ENCODE data around the gene PRR16.

Gene PRR16

DNA sequence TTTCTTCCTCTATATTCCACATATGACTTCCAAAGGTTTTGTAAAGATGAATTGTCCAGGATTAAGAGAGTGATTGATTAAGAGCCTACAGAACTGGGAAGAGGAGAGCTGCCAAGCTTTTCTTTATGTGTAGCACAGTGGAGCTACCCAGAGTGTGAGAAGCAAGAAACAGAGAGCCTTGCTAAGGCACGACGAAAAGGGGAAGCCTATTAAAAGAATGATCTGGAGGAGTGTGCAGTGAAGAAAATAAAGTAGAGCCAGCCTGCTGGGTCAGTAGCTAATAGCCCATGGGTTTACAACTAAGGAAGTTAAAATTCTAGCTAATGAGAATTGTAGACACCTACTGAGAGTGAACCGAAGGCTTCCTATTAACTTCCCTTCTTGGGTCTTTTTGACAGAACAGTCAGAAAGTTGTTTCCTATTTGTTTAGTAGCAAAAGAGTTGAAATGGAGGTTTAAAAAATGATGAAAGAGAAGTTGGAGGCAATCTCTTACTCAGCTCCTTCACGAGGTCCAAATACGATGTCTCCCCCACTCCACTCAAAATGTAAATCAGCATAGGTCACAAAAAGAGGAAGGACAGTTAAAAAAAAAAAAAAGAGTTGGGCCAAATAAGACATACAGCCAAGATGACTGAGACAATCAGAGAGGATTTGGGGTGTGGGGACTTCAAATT, 957 bp upstream of the PRR16 start:
- DNase-seq (ENCODE audit: low read depth): no peak

DNA sequence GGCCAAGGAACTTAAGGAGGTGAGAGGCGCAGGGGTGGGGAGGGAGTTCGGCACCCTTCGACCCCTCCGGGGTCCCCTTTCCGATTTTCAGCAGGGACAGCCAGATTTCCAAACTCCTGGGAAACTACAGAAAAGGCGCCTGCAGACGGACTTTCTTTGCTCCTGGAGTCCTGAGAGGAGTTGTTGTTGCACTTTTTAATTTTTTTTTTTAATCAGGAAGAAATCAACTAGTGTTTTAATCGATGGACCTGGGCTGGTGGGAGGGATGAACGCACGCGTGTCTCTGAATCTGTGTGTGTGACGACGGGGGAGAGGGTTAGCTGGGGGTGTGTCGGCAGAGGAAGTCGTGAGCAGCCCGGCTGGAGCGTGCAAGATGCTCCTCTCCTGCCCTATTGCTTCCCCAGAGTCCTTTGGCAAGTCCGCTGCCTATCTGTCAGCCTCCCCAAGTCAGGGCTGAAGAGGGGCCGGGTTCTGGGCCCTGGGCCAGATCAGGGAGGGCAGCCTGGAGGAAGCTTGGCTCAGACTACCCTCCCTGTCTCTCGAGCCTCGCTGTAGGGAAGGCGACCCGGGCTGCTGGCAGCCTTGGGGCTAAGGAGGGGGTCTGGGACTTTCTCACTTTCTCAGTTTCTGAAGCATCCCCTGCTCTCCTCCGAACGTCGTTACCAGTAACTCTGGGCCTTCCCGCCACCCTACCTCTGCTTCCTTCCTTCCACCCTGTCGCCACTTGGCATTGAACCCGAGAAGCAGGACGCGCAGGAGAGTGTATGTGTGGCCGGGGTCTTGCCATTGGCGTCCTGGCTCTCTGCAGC, 731 bp downstream of the PRR16 start:
- DNase-seq (ENCODE audit: low read depth): no peak

DNA sequence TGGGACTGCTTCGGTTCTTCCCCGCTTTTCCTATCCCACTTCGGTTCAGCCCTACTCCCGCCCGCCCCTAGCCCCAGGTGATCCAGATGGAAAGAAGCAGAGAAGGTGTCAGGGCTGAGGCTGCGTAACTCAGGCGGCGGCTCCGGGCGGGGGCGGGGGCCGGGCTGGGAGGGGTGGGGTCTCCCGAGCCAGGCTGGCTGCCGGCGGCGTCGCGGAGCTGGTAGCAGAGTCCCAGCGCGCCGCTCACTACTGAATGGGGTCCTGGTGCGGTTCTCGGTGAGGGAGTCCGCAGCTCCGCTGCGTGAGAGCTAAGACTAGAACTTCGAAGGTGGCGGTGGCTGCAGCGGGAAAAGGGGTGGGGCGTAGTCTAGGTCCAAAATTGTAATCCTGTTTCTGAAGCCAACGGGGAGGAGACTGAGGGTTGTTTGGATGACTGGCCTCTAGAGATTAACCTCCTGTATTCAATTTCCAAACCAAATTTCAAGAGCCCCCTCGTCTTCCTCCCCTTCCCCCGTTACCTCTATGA, 1.4 kb downstream of the PRR16 start:
- no peak for DNase-seq (ENCODE audit: low read depth)

DNA sequence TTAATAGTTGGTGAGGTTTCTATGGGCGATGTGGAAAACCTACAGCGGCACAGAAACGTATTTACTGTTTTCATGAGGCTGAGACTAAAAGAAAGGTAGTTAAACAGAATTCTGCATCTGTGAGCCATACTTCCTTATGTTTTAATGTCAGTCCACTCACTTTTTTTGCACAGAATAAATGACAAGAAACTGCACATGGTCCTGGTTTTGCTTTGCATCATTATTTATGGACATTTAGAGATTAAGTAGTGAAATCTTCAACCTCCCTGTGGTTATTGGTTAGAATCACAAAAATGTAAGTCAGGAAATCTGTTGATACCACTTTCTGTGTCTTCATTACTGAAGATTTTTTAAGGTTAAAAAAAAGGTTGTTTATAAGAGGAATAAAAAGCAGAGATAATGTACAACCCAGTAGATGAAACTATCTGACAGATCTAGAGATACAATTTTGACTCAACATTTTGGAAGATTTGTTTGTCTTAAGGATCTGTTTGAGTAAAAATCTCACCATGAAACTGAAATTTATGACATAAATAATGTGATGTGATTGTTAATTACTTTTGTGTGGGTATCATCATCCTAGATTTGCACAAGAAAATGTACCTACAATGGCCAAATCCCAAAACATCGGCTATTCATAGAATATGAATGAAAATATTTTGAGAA, 2.4 kb downstream of the PRR16 start:
- DNase-seq (ENCODE audit: low read depth): no peak

DNA sequence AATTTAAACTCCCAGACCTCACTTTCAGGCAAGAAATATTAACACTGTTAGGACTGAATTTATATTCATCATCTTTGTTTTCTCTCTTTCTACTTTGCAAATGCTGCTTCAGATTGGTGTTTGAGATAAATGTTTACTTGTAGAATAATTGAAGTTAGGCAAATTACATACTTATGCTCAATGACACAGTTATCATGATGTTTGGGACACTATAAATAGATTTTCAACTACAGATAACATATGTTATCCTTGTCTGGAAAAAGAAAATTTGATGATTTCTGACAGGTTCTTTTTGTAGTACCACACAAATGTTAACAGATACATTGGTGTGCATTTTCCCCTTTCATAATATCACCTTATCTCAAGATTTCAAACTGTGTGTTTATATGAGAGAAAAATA, 7.9 kb downstream of the PRR16 start:
- DNase-seq (ENCODE audit: low read depth): no peak

DNA sequence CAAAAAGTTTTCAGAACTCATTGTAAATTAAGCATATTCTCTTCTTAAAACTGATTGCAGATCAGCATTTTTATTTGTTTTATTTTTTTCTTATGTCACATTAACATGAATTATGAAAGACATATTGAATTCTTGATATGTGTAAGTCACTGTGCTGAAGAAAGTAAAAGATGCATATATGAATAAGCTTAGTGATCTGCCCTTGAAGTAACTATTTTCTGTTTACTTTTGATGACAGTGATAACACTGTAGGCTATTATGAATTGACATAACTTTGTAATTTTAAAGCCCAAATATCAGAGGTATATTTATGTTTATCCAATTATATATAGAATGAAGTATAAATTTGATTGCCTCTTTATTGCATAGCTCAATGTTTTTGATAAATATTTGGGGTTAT, 8.8 kb downstream of the PRR16 start:
- DNase-seq (ENCODE audit: low read depth): no peak

DNA sequence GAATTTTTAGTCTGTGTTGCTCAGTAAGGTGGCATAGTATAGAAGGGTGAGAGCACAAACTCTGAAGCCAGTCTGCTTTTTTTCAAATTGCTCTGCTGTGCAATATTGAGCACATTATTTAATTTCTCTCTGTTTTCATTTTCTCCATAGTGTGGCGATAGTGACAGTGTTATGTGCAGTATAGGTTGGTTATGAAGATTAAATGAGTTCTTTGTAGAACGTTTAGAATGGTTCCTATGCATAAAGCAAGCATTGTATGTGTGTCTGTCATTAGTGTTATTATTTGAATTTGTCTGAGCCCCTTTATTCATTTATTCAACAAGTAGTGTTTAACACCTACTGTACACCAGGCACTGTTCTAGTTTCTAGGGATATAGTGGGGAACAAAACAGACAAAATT, 9.2 kb downstream of the PRR16 start:
- DNase-seq (ENCODE audit: low read depth): no peak

DNA sequence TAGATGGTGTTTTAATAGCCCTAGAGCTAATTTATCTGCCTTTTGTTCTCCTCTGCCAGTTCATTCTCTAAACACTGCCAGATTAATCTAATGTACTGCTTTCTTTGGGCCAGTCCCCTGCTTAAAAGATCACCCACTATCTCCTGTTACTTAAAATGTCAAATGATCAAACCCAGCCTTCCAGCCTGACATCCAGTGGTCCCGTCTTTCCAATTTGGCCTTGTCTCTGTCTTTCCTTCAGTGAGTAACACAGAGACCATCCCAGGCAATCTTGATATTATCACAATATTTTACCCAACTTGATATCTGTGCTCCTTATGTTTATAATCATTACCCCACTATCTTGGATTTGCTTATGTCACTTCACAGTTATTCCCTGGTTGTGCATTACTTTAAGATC, 12.0 kb downstream of the PRR16 start:
- DNase-seq (ENCODE audit: low read depth): no peak

DNA sequence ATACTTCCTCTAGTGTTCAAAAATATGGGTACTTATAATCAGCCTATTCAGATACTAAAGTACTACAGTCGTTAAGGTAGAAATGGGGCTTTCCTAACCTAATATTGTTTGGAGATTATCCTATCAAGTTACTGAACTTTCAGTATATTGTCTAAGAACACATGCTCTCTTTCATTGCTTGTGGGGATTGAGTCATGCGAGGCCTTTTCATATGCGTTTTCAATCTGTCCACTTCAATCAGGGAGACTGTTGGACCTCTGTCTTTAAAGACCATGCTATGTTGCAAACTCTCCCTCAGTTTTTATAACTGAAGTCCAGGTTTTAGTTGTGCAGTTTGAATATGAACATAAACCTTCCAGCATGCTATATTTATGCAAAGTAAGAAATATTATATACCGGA, 15.0 kb downstream of the PRR16 start:
- DNase-seq (ENCODE audit: low read depth): no peak

DNA sequence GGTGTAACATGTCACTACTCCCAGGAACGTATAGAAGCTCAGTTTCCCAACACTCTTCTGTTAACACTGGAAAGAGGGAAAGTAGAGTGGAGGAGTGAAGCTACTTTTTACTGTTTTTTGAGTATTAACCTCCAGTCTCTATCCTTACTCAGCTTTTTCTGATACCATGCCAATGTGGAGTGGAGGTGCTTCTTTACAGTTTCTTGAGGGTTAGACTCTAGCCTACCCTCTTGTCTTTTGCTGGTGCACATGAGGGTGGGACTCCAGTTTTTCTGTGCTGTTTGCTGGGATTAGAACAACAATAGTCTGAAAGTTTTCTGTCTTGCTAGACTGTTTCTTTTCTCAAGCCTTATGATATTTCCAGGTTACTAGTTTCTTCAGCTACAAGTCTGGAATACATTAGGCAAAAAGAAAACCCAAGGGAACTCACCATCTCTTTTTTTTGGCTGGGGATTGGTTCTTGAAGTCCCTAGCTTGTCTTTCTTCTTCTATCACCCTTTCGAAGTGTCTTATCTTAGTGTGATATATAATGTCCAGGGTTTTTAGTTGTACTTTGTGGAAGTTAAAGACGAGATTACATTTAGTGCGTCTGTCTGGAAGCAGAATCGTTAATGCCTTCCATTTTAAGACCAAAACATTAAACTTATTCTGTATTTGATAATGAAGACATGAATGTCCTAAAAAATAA, 35.9 kb downstream of the PRR16 start:
- DNase-seq (ENCODE audit: low read depth): no peak

DNA sequence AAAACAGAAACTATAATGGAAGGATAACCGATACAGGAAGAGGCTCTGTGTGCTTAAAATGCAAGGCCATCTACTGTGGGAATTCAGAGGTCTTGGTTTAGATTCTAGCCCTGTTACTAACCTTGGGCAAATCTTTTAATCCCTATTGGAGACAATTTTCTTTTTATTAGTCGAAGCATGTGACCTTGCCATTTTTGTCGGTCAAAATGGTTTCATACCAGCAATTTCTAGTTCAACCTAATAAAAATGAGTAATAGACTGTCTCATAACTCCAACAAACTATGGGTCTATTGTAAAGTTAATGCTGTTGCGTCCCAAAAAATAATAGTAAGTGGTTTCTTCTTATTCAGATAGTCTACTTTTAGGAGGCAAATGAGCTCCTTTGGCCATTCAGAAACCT, 38.4 kb downstream of the PRR16 start:
- DNase-seq (ENCODE audit: low read depth): no peak

DNA sequence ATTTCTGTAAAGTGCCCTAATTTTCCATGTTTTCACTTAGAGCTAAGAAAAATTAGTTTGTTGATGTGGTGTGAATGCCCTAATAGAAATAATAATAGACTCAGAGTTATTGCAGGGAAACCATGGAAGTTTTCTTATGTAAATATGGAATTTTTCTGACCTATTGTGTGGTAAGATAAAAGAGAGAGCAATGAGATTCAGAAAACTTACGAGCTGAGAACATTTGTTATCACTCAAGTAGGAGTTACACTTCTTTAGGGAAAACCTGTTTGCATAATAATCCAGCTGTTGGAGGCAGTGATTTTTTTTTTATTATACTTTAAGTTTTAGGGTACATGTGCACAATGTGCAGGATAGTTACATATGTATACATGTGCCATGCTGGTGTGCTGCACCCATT, 39.2 kb downstream of the PRR16 start:
- DNase-seq (ENCODE audit: low read depth): no peak

DNA sequence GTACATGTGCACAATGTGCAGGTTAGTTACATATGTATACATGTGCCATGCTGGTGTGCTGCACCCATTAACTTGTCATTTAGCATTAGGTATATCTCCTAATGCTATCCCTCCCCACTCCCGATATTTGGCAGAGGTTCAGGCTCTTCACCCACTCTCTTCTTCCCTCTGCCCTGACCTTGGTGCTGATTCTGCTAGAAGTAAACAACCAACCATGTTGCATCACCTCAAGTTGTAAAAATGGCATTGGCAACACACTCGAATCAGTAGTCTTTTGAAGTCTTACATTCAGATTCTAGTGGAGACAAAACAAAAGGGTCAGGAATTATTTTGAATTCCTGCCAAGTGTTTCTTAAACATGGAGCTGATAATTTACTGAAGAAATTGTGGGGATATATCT, 40.0 kb downstream of the PRR16 start:
- DNase-seq (ENCODE audit: low read depth): no peak

DNA sequence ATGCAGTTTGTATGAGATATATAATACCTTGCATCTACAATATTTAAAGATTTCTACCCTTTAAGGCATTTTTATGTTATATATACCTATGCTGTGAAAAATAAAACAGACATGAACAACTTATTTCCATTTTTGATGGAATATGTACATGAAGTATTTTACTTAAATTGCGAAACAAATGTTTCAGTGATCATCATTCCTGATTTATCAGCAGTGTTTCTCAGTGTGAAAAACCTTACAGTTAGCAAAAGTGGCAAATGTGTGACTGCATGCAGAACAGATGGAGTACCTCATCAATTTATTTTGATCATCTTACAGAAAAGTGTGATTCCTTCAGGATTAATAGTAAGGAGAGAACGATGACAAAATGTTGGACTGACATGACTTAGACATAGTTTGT, 43.1 kb downstream of the PRR16 start:
- no peak for DNase-seq (ENCODE audit: low read depth)

DNA sequence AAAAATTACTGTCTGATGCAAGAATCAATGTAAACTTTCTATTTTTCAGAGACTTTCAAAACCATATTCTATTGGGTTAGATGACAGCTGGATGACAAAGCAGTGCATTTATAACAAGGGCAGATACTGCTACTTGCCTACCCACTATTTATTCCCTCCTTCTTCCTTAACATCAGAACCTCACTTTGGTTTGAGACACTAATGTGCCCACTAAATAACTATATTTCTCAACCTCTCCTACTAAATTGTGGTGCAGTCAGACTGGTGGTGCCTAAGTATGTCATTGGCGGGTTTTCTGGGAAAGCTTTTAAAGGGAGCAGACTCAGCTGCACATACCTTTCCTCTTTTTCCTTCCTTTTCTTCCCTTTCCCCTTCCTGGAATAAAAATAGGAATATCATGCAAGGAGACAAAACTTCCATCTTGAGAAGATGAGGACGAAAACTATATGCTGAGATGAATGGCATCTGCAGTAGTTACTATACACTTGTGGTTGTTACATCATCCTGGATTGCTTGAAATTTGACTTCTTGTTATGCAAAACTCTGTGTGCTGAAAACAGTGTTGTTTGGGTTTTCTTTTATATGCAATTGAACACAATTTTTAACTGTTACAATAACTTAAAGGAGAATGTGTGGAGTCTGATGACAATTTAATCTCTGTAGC, 43.8 kb downstream of the PRR16 start:
- peak; percentile 8 for DNase-seq (ENCODE audit: low read depth)

DNA sequence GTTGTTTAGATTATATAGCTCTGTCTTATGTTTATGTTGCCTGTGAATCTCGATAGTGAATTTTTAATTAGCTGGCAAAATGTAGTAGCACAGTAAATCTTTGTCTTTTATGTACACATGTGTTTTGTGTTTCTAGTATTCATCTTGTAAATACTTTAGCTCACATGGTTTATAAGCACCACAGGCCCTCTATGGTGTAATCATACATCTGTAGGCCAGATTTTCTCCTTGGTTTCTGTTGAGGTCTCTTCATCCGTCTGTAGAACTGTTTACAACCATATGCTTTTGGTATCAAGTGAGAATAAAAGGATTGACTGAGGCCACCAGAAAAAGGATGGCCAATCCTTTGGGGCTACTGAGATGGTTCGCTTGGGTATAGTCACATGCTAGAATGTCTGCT, 45.0 kb downstream of the PRR16 start:
- DNase-seq (ENCODE audit: low read depth): no peak

DNA sequence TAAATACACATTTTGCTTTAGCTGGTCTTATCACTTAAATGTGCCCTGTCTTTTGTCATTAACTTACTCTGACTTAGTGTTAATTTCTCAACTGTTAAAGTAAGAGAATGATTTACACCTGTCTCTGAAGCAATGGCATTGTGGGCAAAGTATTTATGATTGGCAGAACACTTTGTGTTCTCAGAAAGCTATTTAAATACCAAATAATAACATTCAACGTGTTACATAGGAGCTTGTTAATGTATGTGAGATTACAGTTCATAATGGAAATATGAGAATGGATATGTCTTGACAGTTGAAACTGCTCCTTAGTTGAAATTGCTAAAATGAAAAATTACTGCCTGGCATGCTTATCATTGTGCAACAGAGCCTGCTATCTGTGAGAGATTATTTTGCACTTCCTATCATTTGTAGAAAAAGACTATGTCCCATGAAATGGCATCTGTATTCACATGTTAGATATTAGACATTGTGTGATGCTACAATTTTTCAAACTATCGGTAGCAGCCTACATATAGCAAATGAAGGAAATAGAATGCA, 46.1 kb downstream of the PRR16 start:
- DNase-seq (ENCODE audit: low read depth): no peak

DNA sequence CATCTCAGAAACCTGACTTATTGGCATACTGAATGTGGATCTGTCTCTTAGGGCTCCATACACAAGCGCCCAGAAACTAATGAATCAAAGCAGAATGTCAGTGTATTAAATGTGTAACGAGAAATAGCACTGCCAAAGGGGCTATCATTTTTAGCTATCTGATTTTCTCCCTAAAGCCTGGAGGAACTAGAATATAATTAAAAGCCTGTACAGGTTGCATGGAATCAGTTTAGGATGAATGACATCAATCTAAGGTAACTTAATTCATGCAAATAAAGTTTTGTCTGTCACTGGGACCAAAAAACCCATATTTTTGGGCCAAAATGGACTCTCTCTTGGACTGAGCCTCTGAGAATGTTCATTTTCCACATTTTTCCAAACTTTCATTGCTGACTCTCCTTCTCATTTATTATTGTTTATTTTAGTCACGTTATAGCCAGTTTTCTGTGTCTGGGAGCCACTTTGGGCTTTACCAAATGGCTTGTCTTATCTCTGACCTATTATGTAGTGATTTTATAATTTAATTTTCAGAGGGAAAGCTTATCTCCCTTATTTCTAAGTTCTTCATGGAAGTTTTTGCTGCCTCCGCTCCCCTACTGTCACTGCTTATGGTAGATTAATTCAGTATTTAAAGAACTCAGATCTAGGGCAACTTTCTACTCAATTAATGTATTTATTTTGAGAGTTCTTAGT, 47.0 kb downstream of the PRR16 start:
- no peak for DNase-seq (ENCODE audit: low read depth)

DNA sequence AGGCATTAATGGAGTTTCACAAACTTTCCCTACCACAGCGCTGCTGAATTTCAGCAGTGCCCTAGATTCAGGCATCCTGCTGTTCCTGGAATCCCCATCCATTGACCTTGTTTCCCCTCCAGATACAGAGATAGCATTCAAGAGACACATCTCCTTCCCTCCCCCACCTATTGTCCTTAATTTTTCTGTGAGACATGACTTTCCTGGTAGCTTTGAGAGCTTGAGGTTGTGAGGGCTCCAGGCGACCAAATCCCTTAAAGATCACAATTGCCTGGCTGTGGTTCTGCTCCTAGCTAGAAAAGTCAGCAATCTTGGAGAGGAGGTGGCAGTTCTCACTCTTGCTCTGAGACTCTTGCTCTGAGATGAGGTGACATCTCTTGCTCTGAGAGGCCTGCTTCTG, 48.0 kb downstream of the PRR16 start:
- no peak for DNase-seq (ENCODE audit: low read depth)

DNA sequence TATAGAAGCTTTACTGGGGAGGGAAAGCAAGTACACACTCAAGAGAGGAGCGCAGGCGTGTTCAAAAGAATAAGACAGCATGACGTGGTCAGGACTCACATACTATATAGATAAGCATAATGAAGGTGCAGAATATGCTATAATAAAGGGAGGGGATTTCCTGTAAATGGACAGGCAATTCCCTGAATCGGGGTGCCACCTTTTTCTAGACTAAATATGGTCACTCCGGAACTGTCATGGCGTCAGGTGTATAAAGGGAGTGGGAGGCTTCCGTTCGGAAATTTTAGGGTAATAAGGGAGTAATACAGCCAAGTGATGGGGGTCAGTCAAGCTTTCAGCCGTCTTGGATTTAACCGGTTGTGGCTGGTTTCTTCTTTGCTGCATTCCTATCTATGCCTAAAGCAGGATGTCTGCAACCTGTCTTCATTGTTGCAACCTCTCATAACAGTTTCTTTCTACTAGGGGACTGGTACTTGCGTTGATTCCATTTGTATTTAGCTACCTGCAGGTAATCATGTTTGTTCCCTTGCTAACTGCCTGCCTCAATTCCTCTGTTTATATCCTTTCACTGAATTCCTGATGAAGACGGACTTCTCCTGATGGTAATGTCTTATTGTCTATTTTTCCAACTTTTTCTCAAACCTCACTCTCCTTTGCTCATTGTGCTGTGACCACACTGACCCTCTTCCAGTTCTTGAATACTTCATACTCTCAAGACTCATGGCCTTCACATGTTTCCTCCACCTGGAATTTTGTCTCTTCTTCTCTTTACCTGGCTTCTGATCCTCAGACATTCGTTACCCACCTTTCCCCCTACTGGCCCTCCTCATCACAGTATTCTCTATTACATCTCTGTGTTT, 48.9 kb downstream of the PRR16 start:
- DNase-seq (ENCODE audit: low read depth): no peak
